BE2C (cell line): ENCODE measurements around the gene CSMD2.

Experiments used
- DNase-seq: peaks from one replicate; pipeline ENCODE4 v3.0.0-alpha.2; 2020
- H3K27me3 ChIP-seq: fragments of 250-450 bp; sonication (Bioruptor Pico); 2 replicates; pipeline ENCODE4 v1.5.1; 2020; ENCODE audit warnings: mild to moderate bottlenecking
- H3K36me3 ChIP-seq: fragments of 250-450 bp; sonication (Bioruptor Pico); 2 replicates; pipeline ENCODE4 v1.5.1; 2020; ENCODE audit warnings: mild to moderate bottlenecking
- H3K4me1 ChIP-seq: fragments of 250-450 bp; sonication (Bioruptor Pico); 2 replicates; pipeline ENCODE4 v1.5.1; 2020
- H3K4me3 ChIP-seq: 2 replicates; pipeline ENCODE4 v1.5.1; 2011; ENCODE audit warnings: low read depth, low read length
- H3K9me3 ChIP-seq: fragments of 250-450 bp; sonication (Bioruptor Pico); 2 replicates; pipeline ENCODE4 v1.5.1; 2020
- TF ChIP-seq, protein P1 (sequence below): IDR thresholded peaks from 2 replicates; pipeline ENCODE4 v1.5.1; 2012; ENCODE audit warnings: mild to moderate bottlenecking, low read depth, low read length

The CSMD2 gene

DNA sequence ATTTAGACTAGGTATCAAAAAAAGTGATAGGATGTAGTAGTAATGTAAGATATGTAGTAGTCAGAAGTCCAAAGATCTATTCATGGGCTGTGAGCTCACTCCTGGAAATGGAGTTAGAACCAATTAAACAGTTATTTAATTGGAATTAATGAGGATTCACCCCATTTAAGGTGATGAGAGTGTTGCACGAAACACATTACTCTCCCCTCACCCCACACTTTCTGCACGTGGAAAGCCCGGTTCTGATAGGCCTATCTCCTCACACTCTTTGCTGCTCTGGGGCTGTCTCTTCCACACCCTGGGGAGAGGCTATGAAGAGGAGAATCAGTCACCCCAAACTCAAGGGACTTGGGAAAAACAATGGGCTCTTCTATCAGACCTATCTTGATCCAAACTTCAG lies 174.7 kb downstream of the CSMD2 start:
- Histone ChIP-seq H3K36me3 (no peaks in the 10 kb centered on the region), H3K4me1 (no peaks in the 10 kb centered on the region), H3K9me3 (no peaks in the 10 kb centered on the region), H3K27me3 (no peaks in the 10 kb centered on the region), H3K4me3 (no peak overlapping the region)
- no peak for DNase-seq
- TF ChIP-seq, protein P1, sequence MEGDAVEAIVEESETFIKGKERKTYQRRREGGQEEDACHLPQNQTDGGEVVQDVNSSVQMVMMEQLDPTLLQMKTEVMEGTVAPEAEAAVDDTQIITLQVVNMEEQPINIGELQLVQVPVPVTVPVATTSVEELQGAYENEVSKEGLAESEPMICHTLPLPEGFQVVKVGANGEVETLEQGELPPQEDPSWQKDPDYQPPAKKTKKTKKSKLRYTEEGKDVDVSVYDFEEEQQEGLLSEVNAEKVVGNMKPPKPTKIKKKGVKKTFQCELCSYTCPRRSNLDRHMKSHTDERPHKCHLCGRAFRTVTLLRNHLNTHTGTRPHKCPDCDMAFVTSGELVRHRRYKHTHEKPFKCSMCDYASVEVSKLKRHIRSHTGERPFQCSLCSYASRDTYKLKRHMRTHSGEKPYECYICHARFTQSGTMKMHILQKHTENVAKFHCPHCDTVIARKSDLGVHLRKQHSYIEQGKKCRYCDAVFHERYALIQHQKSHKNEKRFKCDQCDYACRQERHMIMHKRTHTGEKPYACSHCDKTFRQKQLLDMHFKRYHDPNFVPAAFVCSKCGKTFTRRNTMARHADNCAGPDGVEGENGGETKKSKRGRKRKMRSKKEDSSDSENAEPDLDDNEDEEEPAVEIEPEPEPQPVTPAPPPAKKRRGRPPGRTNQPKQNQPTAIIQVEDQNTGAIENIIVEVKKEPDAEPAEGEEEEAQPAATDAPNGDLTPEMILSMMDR = no peak

DNA sequence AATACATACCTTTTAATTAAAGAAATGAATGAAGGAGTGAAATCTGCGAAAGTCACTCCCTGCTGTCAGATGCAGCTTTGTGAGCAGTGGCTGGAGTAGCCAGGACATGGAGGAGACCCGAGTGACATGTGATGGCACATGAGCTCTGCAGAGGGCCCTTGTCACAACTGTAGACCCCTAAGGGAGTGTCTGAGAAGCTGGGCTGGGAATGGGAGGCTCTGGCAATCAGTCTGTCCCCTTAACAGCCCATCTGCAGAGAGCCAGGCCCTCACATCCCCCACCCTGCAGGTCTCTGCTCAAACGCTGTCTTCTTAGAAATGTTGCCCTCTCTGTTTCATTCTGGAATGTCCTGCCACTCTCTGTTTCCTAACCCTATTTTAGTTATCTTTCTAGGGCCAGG lies 176.9 kb downstream of the CSMD2 start:
- H3K9me3 ChIP-seq = no peaks in the 10 kb centered on the region

DNA sequence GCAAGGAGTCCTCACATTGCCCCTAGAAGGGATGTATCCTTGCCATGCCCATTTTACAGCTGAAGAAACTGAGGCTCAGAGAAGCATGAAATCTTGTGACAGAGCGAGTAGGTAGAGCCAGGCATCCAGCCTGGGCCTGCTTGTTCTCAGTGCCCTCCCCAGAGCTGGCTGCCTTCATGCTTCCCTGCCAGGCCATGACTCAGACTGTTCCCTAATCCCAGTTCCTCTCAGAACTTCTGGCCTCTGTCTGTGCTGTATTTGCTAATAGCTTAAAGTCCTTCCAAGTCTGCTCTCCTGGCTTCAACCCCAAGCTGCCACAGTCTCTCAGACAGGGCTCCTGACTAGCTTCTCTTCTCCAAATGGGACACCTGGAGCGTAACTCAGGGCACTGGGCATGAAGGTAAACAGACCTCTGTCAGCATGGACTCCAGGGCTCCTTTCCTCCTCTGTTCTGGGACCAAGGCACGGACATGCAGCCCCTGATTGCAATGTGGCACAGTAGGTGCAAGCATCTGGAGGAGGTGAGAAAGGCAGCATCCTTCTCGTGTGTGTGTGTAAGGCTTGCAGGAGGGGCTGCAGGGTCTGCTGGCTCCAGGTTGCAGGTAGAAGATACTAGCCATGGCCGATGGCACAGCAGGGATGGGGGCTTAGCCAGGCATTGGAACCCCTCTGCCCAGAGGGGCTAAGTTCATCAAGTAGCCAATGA lies 178.5 kb downstream of the CSMD2 start:
- TF ChIP-seq, protein P1 = no peak
- no peak for DNase-seq
- Histone ChIP-seq H3K36me3 (no peaks in the 10 kb centered on the region), H3K4me1 (no peaks in the 10 kb centered on the region), H3K4me3 (no peak overlapping the region), H3K27me3 (no peaks in the 10 kb centered on the region), H3K9me3 (no peaks in the 10 kb centered on the region)

More for the DNA sequence above, 176.9 kb downstream of the CSMD2 start:
- H3K4me3 ChIP-seq = no peak overlapping the region
- DNase-seq = no peak
- H3K36me3 ChIP-seq = no peaks in the 10 kb centered on the region
- H3K4me1 ChIP-seq = no peaks in the 10 kb centered on the region
- TF ChIP-seq, protein P1 = no peak
- no peaks in the 10 kb centered on the region for H3K27me3 ChIP-seq

DNA sequence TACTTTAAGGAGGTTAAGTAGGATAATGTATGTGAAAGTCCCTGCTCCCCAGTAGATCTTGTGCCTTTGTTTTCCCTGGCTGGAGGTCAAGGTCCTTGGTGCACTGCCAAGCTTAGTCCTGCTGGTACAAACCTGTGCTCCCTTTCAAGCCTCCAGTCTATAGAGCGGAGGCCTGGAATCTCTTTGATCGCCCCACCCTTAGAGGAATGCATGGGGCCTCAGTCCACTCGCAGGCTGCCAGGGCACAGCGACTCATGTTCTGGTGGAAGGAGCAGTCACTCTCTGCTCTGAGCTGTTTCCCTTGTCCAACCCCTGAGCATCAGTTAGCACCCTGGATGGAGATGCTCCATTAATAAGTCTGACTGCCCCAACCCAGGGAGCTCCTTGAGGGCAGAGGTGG lies 179.4 kb downstream of the CSMD2 start:
- Histone ChIP-seq H3K4me1 (no peaks in the 10 kb centered on the region), H3K36me3 (no peaks in the 10 kb centered on the region), H3K9me3 (no peaks in the 10 kb centered on the region), H3K4me3 (no peak overlapping the region), H3K27me3 (no peaks in the 10 kb centered on the region)
- TF ChIP-seq, protein P1 = no peak
- no peak for DNase-seq

DNA sequence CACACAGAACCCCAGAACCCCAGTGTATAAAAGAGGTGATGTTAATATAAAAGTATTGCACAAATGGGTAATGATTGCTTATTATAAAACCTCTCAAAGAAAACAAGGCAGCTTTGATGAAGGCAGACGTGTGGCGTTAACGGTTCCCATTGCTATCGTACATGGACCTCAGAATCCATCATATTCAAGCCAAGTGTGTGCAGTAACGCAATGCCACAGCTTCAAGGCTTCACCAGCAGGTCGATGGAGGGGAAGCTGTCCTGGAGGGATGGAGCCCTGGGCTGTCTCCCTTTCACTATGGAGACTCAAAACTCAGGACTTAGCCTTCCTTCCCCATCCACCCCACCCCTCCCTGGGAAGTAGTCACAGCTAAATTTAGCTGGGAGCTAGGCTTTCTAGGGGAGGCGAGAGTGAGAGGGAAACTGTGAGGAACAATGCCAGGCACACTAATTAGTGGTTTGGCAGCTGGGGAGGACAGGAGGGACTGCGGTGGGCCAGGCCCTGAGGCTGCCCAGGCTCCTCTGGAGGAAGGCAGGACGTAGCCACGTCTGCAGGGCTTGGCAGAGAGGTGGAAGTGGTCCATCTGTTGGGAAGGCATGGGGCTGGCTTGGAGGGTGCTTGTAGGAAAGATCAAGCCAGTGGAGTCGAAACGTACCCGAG lies 180.0 kb downstream of the CSMD2 start:
- TF ChIP-seq, protein P1 = no peak
- Histone ChIP-seq H3K4me1 (no peaks in the 10 kb centered on the region), H3K9me3 (no peaks in the 10 kb centered on the region), H3K36me3 (no peaks in the 10 kb centered on the region), H3K27me3 (no peaks in the 10 kb centered on the region), H3K4me3 (no peak overlapping the region)
- no peak for DNase-seq

DNA sequence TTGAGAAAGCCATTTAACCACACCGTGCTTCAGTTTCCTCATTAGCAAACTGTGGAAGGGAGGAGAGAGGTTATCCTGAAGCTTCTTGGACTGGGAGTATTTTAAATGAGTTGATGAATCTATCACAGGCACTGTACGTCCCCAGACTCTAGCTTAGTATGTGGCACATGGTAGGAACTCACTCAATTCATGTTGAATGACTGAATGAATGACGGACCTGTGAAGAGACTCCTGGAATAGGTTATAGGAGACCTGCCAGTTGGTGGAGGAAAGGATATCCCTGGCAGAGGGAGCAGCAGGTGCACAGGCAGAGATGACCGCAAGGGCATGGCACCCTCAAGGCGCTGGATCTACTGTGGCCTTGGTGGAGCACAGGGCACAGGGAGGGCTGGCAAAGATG lies 182.6 kb downstream of the CSMD2 start:
- Histone ChIP-seq H3K9me3 (no peaks in the 10 kb centered on the region), H3K4me1 (no peaks in the 10 kb centered on the region), H3K27me3 (no peaks in the 10 kb centered on the region), H3K4me3 (no peak overlapping the region), H3K36me3 (no peaks in the 10 kb centered on the region)
- DNase-seq = no peak
- TF ChIP-seq, protein P1 = no peak
